H1 (cell line): Measurements from ENCODE around the gene B3GAT1. TPM values are rescaled to one million over a fixed set of nuclear protein-coding genes. Genes with fewer than 3 reads are reported as not detected.

ENCODE experiments used
- CTCF ChIA-PET: fragments of 300-600 bp; sonication (Branson Sonifier 250); formaldehyde crosslinking; loops from one replicate; lab custom pipeline; 2021; ENCODE audit not compliant: partially characterized antibody; lab: Charles Lee
- POLR2A ChIA-PET: fragments of 300-600 bp; sonication (Branson Sonifier 250); formaldehyde crosslinking; loops from one replicate; lab custom pipeline; 2021; ENCODE audit warnings: inconsistent platforms; ENCODE audit not compliant: partially characterized antibody; lab: Charles Lee
- DNase-seq, 2 experiments: peaks; one replicate each; pipeline versions ENCODE4 v3.0.0 to v3.0.0-alpha.2; 2010 to 2022; ENCODE audit warnings: low spot score in 2 of 2, low read depth in 1 of 2, mixed read lengths in 1 of 2
- FAIRE-seq: peaks from 2 replicates; lab custom pipeline; 2011; peaks lifted over from hg19 to GRCh38; lab: Jason Lieb, UNC
- H2AFZ ChIP-seq: 2 replicates; pipeline ENCODE4 v1.8.1; 2012; ENCODE audit warnings: low read length, inconsistent platforms
- H2AK5ac ChIP-seq: 2 replicates; pipeline ENCODE4 v1.6.1; 2013; ENCODE audit warnings: low read depth, low read length
- H2BK120ac ChIP-seq: replicated peaks from 2 replicates; pipeline ENCODE3; 2013; ENCODE audit warnings: low read depth, low read length, inconsistent platforms
- H2BK12ac ChIP-seq: 2 replicates; pipeline ENCODE4 v1.6.1; 2013; ENCODE audit warnings: low read depth, low read length
- H2BK15ac ChIP-seq: 2 replicates; pipeline ENCODE4 v1.6.1; 2013; ENCODE audit warnings: low read length
- H2BK20ac ChIP-seq: 2 replicates; pipeline ENCODE4 v1.6.1; 2013; ENCODE audit warnings: low read length
- H2BK5ac ChIP-seq: 2 replicates; pipeline ENCODE4 v1.6.1; 2013; ENCODE audit warnings: low read depth, low read length
- H3K14ac ChIP-seq: 2 replicates; pipeline ENCODE4 v1.6.1; 2013; ENCODE audit warnings: inconsistent platforms; ENCODE audit not compliant: insufficient read length
- H3K18ac ChIP-seq: 2 replicates; pipeline ENCODE4 v1.6.1; 2013; ENCODE audit warnings: low read length; ENCODE audit errors: extremely low read depth
- H3K23ac ChIP-seq: 2 replicates; pipeline ENCODE4 v1.6.1; 2013; ENCODE audit warnings: inconsistent platforms; ENCODE audit not compliant: insufficient read length
- H3K23me2 ChIP-seq: 2 replicates; pipeline ENCODE4 v1.6.1; 2013; ENCODE audit warnings: low read depth, low read length
- H3K27ac ChIP-seq: 2 replicates; pipeline ENCODE4 v1.6.1; 2011; ENCODE audit warnings: low read depth, low read length, inconsistent platforms
- H3K27me3 ChIP-seq, 4 experiments: replicated peaks in 1 of 4; 1 replicate in 1 of 4; 2 replicates in 3 of 4; pipeline versions ENCODE4 v1.6.1 to v1.8.1; 2011 to 2013; ENCODE audit warnings: low read length in 3 of 4, mild to moderate bottlenecking in 3 of 4, inconsistent platforms in 2 of 4, mixed read lengths in 2 of 4, moderate library complexity in 1 of 4; ENCODE audit not compliant: control insufficient read depth in 3 of 4, insufficient read depth in 3 of 4; ENCODE audit errors: extremely low read depth in 1 of 4
- H3K36me3 ChIP-seq, 4 experiments: 2 replicates each; pipeline versions ENCODE4 v1.6.1 to v1.8.1; 2011 to 2013; ENCODE audit warnings: mild to moderate bottlenecking in 4 of 4, low read length in 3 of 4, moderate library complexity in 2 of 4, control low read depth in 1 of 4, inconsistent platforms in 1 of 4; ENCODE audit not compliant: insufficient read depth in 4 of 4, control insufficient read depth in 2 of 4
- H3K4ac ChIP-seq: replicated peaks from 2 replicates; pipeline ENCODE3; 2013; ENCODE audit warnings: low read length, low read depth, mixed read lengths, inconsistent platforms; ENCODE audit not compliant: insufficient read length
- H3K4me1 ChIP-seq, 4 experiments: replicated peaks in 1 of 4; 1 replicate in 1 of 4; 2 replicates in 3 of 4; pipeline versions ENCODE4 v1.6.1 to v1.8.1; 2011 to 2013; ENCODE audit warnings: low read length in 3 of 4, inconsistent platforms in 2 of 4, mixed read lengths in 1 of 4; ENCODE audit not compliant: insufficient read depth in 4 of 4, control insufficient read depth in 3 of 4
- H3K4me2 ChIP-seq, 2 experiments: 2 replicates each; pipeline versions ENCODE4 v1.6.1 to v1.8.1; 2011 to 2013; ENCODE audit warnings: low read depth in 2 of 2, low read length in 2 of 2, control low read depth in 1 of 2, inconsistent platforms in 1 of 2, mild to moderate bottlenecking in 1 of 2; ENCODE audit not compliant: insufficient read depth in 1 of 2
- H3K4me3 ChIP-seq, 4 experiments: fragments of 200-600, 300-600 bp in 1 of 4; sonication (generic), shearing (Covaris generic), sonication (Bioruptor Twin) in 1 of 4; 2 replicates each; pipeline versions ENCODE4 v1.5.1 to v1.8.1; 2011 to 2016; ENCODE audit warnings: low read length in 4 of 4, low read depth in 3 of 4, control low read depth in 2 of 4, inconsistent platforms in 2 of 4, mild to moderate bottlenecking in 2 of 4, mixed read lengths in 1 of 4, moderate library complexity in 1 of 4; ENCODE audit not compliant: insufficient read depth in 2 of 4; ENCODE audit errors: extremely low read depth in 1 of 4
- H3K56ac ChIP-seq: replicated peaks from 2 replicates; pipeline ENCODE3; 2013; ENCODE audit warnings: low read depth, mild to moderate bottlenecking, mixed read lengths, low read length, inconsistent platforms; ENCODE audit not compliant: insufficient read length
- H3K79me1 ChIP-seq: 2 replicates; pipeline ENCODE4 v1.6.1; 2013; ENCODE audit warnings: low read depth, low read length, control low read depth
- H3K79me2 ChIP-seq, 2 experiments: 2 replicates each; pipeline versions ENCODE4 v1.6.1 to v1.8.1; 2012 to 2013; ENCODE audit warnings: low read length in 2 of 2, mild to moderate bottlenecking in 2 of 2, inconsistent platforms in 1 of 2; ENCODE audit not compliant: insufficient read depth in 2 of 2, control insufficient read depth in 1 of 2
- H3K9ac ChIP-seq, 4 experiments: replicated peaks in 1 of 4; 1 replicate in 1 of 4; 2 replicates in 3 of 4; pipeline versions ENCODE4 v1.6.1 to v1.8.1; 2011 to 2013; ENCODE audit warnings: low read depth in 3 of 4, low read length in 3 of 4, control low read depth in 2 of 4, mild to moderate bottlenecking in 2 of 4, moderate library complexity in 2 of 4, inconsistent platforms in 1 of 4; ENCODE audit errors: extremely low read depth in 1 of 4
- H3K9me3 ChIP-seq, 2 experiments: 2 replicates each; pipeline versions ENCODE4 v1.6.1 to v1.8.1; 2012 to 2013; ENCODE audit warnings: mild to moderate bottlenecking in 2 of 2, moderate library complexity in 2 of 2, control low read depth in 1 of 2, inconsistent platforms in 1 of 2, low read depth in 1 of 2, low read length in 1 of 2, mixed read lengths in 1 of 2; ENCODE audit not compliant: insufficient read depth in 2 of 2
- H4K20me1 ChIP-seq, 2 experiments: replicated peaks in 1 of 2; 2 replicates each; pipeline versions ENCODE3 to v1.8.1; 2011 to 2013; ENCODE audit warnings: inconsistent platforms in 2 of 2, low read length in 2 of 2, mild to moderate bottlenecking in 1 of 2; ENCODE audit not compliant: insufficient read depth in 2 of 2, control insufficient read depth in 1 of 2
- H4K5ac ChIP-seq: 2 replicates; pipeline ENCODE4 v1.6.1; 2013; ENCODE audit warnings: low read length, low read depth, mixed read lengths, inconsistent platforms; ENCODE audit not compliant: insufficient read length
- H4K8ac ChIP-seq: 2 replicates; pipeline ENCODE4 v1.8.0; 2013; ENCODE audit warnings: mild to moderate bottlenecking, moderate library complexity, low read length, inconsistent platforms; ENCODE audit not compliant: insufficient read depth; ENCODE audit errors: extremely low read depth
- H4K91ac ChIP-seq: replicated peaks from 2 replicates; pipeline ENCODE3; 2013; ENCODE audit warnings: low read length, mixed read lengths, inconsistent platforms; ENCODE audit not compliant: insufficient read length
- EZH2 ChIP-seq: fragments of 200-600 bp; sonication (generic); IDR thresholded peaks from 2 replicates; pipeline ENCODE4 v1.7.1; 2012; ENCODE audit warnings: low read depth, mild to moderate bottlenecking, moderate library complexity, low read length, inconsistent platforms; ENCODE audit not compliant: severe bottlenecking
- FOSL1 ChIP-seq: IDR thresholded peaks from 2 replicates; pipeline ENCODE4 v1.6.1; 2011; ENCODE audit warnings: mild to moderate bottlenecking, low read depth, low read length, moderate library complexity; ENCODE audit not compliant: insufficient read depth
- JUN ChIP-seq: IDR thresholded peaks from 2 replicates; pipeline ENCODE4 v1.6.1; 2011; ENCODE audit warnings: low read depth, mild to moderate bottlenecking, improper control_type of control experiment, low read length
- NANOG ChIP-seq: IDR thresholded peaks from 2 replicates; pipeline ENCODE4 v1.6.1; 2011; ENCODE audit warnings: low read length, low read depth, mild to moderate bottlenecking, inconsistent platforms; ENCODE audit not compliant: insufficient read depth, poor library complexity, severe bottlenecking
- POLR2A ChIP-seq, 2 experiments: IDR thresholded peaks; 1 replicate in 1 of 2; 2 replicates in 1 of 2; pipeline ENCODE4 v1.6.1; 2011; ENCODE audit warnings: low read depth in 2 of 2, low read length in 2 of 2, mild to moderate bottlenecking in 2 of 2; ENCODE audit errors: control extremely low read depth in 1 of 2
- RFX5 ChIP-seq: IDR thresholded peaks from 2 replicates; pipeline ENCODE4 v1.6.1; 2011; ENCODE audit warnings: low read depth, low read length, improper control_type of control experiment, borderline replicate concordance
- SIN3A ChIP-seq, 2 experiments: IDR thresholded peaks in 1 of 2; conservative IDR thresholded peaks in 1 of 2; 2 replicates each; pipeline ENCODE4 v1.6.1; 2011 to 2012; ENCODE audit warnings: low read length in 2 of 2, improper control_type of control experiment in 1 of 2, low read depth in 1 of 2, mild to moderate bottlenecking in 1 of 2
- SP2 ChIP-seq: IDR thresholded peaks from 2 replicates; pipeline ENCODE4 v1.6.1; 2012; ENCODE audit warnings: mild to moderate bottlenecking, low read length, inconsistent platforms
- TCF12 ChIP-seq: IDR thresholded peaks from 2 replicates; pipeline ENCODE4 v1.6.1; 2011; ENCODE audit warnings: low read depth, mild to moderate bottlenecking, low read length
- TEAD4 ChIP-seq: IDR thresholded peaks from 2 replicates; pipeline ENCODE4 v1.6.1; 2012; ENCODE audit warnings: low read depth, low read length, inconsistent platforms, mixed read lengths
- ZNF274 ChIP-seq: IDR thresholded peaks from 2 replicates; pipeline ENCODE4 v1.7.0; 2012; ENCODE audit warnings: low read length, borderline replicate concordance; ENCODE audit errors: extremely low read depth
- WGBS, 2 experiments: shearing (Covaris generic) in 1 of 2; methylation state at CpG; one replicate each; pipeline versions ENCODE4 v1.1.6 to v1.1.7; 2013 to 2015; ENCODE audit warnings: low lambda C conversion rate in 2 of 2, mixed read lengths in 2 of 2, inconsistent platforms in 1 of 2, low coverage in 1 of 2, missing lambda C conversion rate in 1 of 2; ENCODE audit not compliant: insufficient replicate concordance in 2 of 2, insufficient coverage in 1 of 2, insufficient read length in 1 of 2; ENCODE audit errors: extremely low coverage in 1 of 2, missing lambda C conversion rate in 1 of 2; 5-methylcytosine and 5-hydroxymethylcytosine counted together
- polyA plus RNA-seq, 7 experiments: library from polyadenylated mRNA; depleted of rRNA in 3 of 7; stranded (reverse) in 5 of 7; unstranded in 2 of 7; fragments of >200 nt in 5 of 7; fragments of 200-250 nt in 2 of 7; gene quantifications; 1 replicate in 5 of 7; 2 replicates in 1 of 7; 4 replicates in 1 of 7; pipeline versions ENCODE4 v1.2.1 to v1.2.3, GENCODE V29; 2011 to 2013; ENCODE audit warnings: missing spikeins in 2 of 7, mixed read lengths in 2 of 7
- total RNA-seq: library from RNA; stranded (reverse); fragmentation: NEBNext Ultra II Directional; extraction: Animal tissue kit (Norgen Biotek cat#: 25700); gene quantifications from 2 replicates; pipeline ENCODE4 v1.2.1, GENCODE V29; 2021
- TF ChIP-seq, protein P1 (sequence below): IDR thresholded peaks from 2 replicates; pipeline ENCODE4 v1.6.1; 2012; ENCODE audit warnings: inconsistent platforms

B3GAT1 gene
- total and polyA plus RNA-seq, 2 of the 8 experiments (the other 6 are each of a cell fraction or from before 2014, with no cell fraction given) = 19.7 to 32.4 TPM

DNA sequence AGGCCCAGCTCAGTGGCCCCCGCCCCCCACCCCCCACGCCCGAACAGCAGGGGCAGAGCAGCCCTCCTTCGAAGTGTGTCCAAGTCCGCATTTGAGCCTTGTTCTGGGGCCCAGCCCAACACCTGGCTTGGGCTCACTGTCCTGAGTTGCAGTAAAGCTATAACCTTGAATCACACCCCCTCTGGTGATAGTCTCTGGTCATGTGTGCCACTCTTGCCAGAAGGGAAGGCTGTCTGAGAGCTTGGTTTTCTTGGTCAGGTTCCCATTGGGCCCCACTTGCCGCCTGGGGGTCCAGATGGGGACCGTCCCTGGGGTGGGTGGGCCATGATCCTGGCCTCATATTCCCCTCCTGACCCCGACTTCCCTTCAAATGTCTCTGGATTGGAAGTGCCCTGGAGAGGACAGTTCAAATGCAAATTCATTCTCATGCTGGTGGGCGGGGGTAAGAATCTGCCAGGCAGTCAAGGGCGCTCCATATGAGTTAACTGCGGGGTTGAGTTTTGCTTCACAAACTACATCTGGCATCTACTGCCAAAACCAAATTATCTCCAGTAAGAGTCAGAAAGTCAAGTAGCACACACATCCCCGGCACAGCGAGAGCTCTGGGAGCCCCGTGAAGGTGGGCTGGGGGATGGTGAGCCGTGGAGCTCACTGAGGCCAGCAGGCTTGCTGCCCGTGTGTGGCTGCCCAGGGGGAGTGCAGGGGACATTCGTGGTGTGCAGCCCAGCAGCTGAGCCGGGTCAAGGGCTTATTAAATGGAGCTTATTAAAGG is 35.7 kb downstream of the B3GAT1 start:
- Histone ChIP-seq H3K79me2 (no peaks in the 10 kb centered on the region), H3K23ac (no peak overlapping the region), H3K27ac (no peak overlapping the region), H3K36me3 (peaks cover 0 to under 1% (median 0%) of the 10 kb centered on the region in 4 experiments; a peak in 2 of 8 replicates), H4K5ac (no peak overlapping the region), H2BK20ac (no peak overlapping the region), H2BK15ac (no peak overlapping the region), H3K4ac (no peak overlapping the region), H3K4me2 (no peak overlapping the region), H3K79me1 (no peaks in the 10 kb centered on the region), H3K23me2 (no peaks in the 10 kb centered on the region), H4K8ac (no peak overlapping the region), H3K9ac (no peak overlapping the region), H3K4me1 (peaks cover 2 to 18% (median 4%) of the 10 kb centered on the region in 4 experiments; a peak in 3 of 7 replicates), H2AK5ac (no peak overlapping the region), H3K14ac (no peak overlapping the region), H2BK12ac (no peak overlapping the region), H3K27me3 (no peaks in the 10 kb centered on the region; a peak in 1 of 7 replicates), H4K91ac (no peak overlapping the region), H3K4me3 (no peak overlapping the region), H3K56ac (no peak overlapping the region), H3K18ac (no peak overlapping the region), H2BK120ac (no peak overlapping the region), H2BK5ac (no peak overlapping the region), H3K9me3 (no peaks in the 10 kb centered on the region), H4K20me1 (peaks cover 0 to 5% of the 10 kb centered on the region in 2 experiments), H2AFZ (no peak overlapping the region)
- FAIRE-seq (no peak), DNase-seq (no peak)
- POLR2A ChIA-PET = interaction anchor here (0.7 kb wide), 2 partner anchors 152 to 573 kb away, joined by 3 read pairs; no protein-coding TSS in a partner anchor
- 83% methylated on average over 18 of the region's 18 CpGs; no CpG with 5 or more reads in 1 of the 2 experiments for WGBS, 2 experiments
- CTCF ChIA-PET = interaction anchor here (0.9 to 3.1 kb wide), 10 partner anchors 9 to 233 kb away, joined by 3 to 17 read pairs (median 3); no protein-coding TSS in a partner anchor
- TF ChIP-seq TCF12 (no peak), EZH2 (no peak), TEAD4 (no peak), FOSL1 (no peak), RFX5 (no peak), SP2 (no peak), JUN (no peak), ZNF274 (no peak), NANOG (no peak), SIN3A (conservative IDR thresholded peaks at IDR 0.05 in 1 of 2, IDR thresholded peaks at IDR 0.05 in 1 of 2; ENCODE audit: low read depth in 1 of 2, low read length in 2 of 2) (no peak), POLR2A (IDR thresholded peaks at IDR 0.05; ENCODE audit: control extremely low read depth in 1 of 2, low read depth in 2 of 2, low read length in 2 of 2) (no peak)
- TF ChIP-seq, protein P1, sequence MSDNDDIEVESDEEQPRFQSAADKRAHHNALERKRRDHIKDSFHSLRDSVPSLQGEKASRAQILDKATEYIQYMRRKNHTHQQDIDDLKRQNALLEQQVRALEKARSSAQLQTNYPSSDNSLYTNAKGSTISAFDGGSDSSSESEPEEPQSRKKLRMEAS = no peak
